ENCODE results near the gene EMP3. TPM values are rescaled to one million over a fixed set of nuclear protein-coding genes. Genes with fewer than 3 reads are reported as not detected.
A peak's percentile ranks its signal among the peaks of the same experiment; 100 is the strongest.

EMP3 gene
- total and polyA plus RNA-seq, 2 of the 13 experiments (the other 11 are each of a cell fraction or from before 2014, with no cell fraction given) = 2.2 to 7.8 TPM

DNA sequence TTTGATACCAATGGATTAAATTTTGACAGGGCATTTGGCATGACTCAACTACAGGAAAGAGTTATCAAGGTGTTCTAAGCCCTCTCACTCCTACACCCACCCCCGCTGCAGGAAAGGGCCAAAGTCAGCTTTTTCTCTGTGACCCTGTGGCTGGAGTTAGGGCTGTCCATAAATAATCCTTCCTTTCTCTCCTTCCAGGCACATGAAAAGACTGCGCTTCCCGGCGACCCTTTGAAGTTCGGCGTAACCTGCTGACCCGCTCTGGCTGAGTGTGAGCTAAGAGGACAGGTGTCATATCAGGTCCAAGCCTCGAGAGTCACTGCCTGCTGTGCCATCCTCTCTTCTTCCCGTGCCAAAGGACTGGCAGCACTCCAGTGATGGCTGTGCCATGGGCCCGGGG lies 29.9 kb upstream of the EMP3 start (continued):
- TF ChIP-seq ATM (IDR thresholded peaks at IDR 0.05; ENCODE audit: borderline replicate concordance) (no peak), HDAC1 (CRISPR knock-in tag; IDR thresholded peaks at IDR 0.05) (no peak), GATA4 (IDR thresholded peaks at IDR 0.05; ENCODE audit: borderline replicate concordance, low read depth) (no peak), NFIB (CRISPR knock-in tag; IDR thresholded peaks at IDR 0.05; ENCODE audit: borderline replicate concordance) (no peak), ZNF672 (CRISPR knock-in tag; IDR thresholded peaks at IDR 0.05) (no peak), ZMYM2 (CRISPR knock-in tag; IDR thresholded peaks at IDR 0.05) (no peak), PITX1 (CRISPR knock-in tag; IDR thresholded peaks at IDR 0.05) (peak; percentile 31; the same call in 1 of the 2 replicates), IKZF1 (IDR thresholded peaks at IDR 0.05) (no peak), MTA1 (CRISPR knock-in tag; IDR thresholded peaks at IDR 0.05; ENCODE audit: borderline replicate concordance) (no peak), XBP1 (CRISPR knock-in tag; IDR thresholded peaks at IDR 0.05) (no peak), FOSL1 (CRISPR knock-in tag; IDR thresholded peaks at IDR 0.05; ENCODE audit: borderline replicate concordance) (no peak), TBX2 (CRISPR knock-in tag; IDR thresholded peaks at IDR 0.05; ENCODE audit: borderline replicate concordance) (peak; percentile 88), SALL1 (CRISPR knock-in tag; IDR thresholded peaks at IDR 0.05) (peak; percentile 33; the same call in 1 of the 2 replicates), ZNF260 (CRISPR knock-in tag; IDR thresholded peaks at IDR 0.05; ENCODE audit: borderline replicate concordance, low read depth) (no peak)
- TF ChIP-seq, protein P1, sequence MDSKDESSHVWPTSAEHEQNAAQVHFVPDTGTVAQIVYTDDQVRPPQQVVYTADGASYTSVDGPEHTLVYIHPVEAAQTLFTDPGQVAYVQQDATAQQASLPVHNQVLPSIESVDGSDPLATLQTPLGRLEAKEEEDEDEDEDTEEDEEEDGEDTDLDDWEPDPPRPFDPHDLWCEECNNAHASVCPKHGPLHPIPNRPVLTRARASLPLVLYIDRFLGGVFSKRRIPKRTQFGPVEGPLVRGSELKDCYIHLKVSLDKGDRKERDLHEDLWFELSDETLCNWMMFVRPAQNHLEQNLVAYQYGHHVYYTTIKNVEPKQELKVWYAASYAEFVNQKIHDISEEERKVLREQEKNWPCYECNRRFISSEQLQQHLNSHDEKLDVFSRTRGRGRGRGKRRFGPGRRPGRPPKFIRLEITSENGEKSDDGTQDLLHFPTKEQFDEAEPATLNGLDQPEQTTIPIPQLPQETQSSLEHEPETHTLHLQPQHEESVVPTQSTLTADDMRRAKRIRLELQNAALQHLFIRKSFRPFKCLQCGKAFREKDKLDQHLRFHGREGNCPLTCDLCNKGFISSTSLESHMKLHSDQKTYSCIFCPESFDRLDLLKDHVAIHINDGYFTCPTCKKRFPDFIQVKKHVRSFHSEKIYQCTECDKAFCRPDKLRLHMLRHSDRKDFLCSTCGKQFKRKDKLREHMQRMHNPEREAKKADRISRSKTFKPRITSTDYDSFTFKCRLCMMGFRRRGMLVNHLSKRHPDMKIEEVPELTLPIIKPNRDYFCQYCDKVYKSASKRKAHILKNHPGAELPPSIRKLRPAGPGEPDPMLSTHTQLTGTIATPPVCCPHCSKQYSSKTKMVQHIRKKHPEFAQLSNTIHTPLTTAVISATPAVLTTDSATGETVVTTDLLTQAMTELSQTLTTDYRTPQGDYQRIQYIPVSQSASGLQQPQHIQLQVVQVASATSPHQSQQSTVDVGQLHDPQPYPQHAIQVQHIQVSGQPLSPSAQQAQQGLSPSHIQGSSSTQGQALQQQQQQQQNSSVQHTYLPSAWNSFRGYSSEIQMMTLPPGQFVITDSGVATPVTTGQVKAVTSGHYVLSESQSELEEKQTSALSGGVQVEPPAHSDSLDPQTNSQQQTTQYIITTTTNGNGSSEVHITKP (CRISPR knock-in tag; IDR thresholded peaks at IDR 0.05; ENCODE audit: low read depth) = no peak
- TF ChIP-seq, protein P2, sequence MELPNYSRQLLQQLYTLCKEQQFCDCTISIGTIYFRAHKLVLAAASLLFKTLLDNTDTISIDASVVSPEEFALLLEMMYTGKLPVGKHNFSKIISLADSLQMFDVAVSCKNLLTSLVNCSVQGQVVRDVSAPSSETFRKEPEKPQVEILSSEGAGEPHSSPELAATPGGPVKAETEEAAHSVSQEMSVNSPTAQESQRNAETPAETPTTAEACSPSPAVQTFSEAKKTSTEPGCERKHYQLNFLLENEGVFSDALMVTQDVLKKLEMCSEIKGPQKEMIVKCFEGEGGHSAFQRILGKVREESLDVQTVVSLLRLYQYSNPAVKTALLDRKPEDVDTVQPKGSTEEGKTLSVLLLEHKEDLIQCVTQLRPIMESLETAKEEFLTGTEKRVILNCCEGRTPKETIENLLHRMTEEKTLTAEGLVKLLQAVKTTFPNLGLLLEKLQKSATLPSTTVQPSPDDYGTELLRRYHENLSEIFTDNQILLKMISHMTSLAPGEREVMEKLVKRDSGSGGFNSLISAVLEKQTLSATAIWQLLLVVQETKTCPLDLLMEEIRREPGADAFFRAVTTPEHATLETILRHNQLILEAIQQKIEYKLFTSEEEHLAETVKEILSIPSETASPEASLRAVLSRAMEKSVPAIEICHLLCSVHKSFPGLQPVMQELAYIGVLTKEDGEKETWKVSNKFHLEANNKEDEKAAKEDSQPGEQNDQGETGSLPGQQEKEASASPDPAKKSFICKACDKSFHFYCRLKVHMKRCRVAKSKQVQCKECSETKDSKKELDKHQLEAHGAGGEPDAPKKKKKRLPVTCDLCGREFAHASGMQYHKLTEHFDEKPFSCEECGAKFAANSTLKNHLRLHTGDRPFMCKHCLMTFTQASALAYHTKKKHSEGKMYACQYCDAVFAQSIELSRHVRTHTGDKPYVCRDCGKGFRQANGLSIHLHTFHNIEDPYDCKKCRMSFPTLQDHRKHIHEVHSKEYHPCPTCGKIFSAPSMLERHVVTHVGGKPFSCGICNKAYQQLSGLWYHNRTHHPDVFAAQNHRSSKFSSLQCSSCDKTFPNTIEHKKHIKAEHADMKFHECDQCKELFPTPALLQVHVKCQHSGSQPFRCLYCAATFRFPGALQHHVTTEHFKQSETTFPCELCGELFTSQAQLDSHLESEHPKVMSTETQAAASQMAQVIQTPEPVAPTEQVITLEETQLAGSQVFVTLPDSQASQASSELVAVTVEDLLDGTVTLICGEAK (IDR thresholded peaks at IDR 0.05) = no peak
- TF ChIP-seq, protein P2 (CRISPR knock-in tag; IDR thresholded peaks at IDR 0.05) = no peak
- TF ChIP-seq, protein P3, sequence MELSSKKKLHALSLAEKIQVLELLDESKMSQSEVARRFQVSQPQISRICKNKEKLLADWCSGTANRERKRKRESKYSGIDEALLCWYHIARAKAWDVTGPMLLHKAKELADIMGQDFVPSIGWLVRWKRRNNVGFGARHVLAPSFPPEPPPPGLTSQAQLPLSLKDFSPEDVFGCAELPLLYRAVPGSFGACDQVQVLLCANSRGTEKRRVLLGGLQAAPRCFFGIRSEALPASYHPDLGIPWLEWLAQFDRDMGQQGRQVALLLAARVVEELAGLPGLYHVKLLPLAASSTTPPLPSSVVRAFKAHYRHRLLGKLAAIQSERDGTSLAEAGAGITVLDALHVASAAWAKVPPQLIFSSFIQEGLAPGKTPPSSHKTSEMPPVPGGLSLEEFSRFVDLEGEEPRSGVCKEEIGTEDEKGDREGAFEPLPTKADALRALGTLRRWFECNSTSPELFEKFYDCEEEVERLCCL (CRISPR knock-in tag; IDR thresholded peaks at IDR 0.05; ENCODE audit: borderline replicate concordance) = no peak
